ENCODE data around the gene TTLL3.

TTLL3 gene

GRCh38 chr3:9825451-9826040, 15.5 kb downstream of the TTLL3 start:
- no peak for TF ChIP-seq CTCF (IDR thresholded peaks at IDR 0.05; ENCODE audit: low read depth, low read length)
- DNase-seq (ENCODE audit: low read depth in 2 of 2) = no peak
- H3K4me3 ChIP-seq (replicated peaks in 1 of 2; ENCODE audit: low read depth in 2 of 2, low read length in 2 of 2) = no peak overlapping the region

- peak; percentile 32 for TF ChIP-seq CTCF (IDR thresholded peaks at IDR 0.05; ENCODE audit: low read depth, low read length)
- no peak overlapping the region for H3K4me3 ChIP-seq (replicated peaks in 1 of 2; ENCODE audit: low read depth in 2 of 2, low read length in 2 of 2)
- DNase-seq (ENCODE audit: low read depth in 2 of 2) = peak; percentile 35 to 58
Observed at GRCh38 chr3:9826815-9827573, 16.9 kb downstream of the TTLL3 start.

GRCh38 chr3:9828801-9829755, 19.0 kb downstream of the TTLL3 start:
- TF ChIP-seq CTCF (IDR thresholded peaks at IDR 0.05; ENCODE audit: low read depth, low read length) = no peak
- DNase-seq (ENCODE audit: low read depth in 2 of 2) = no peak
- no peak overlapping the region for H3K4me3 ChIP-seq (replicated peaks in 1 of 2; ENCODE audit: low read depth in 2 of 2, low read length in 2 of 2)

GRCh38 chr3:9831253-9831652, 21.2 kb downstream of the TTLL3 start:
- H3K4me3 ChIP-seq (replicated peaks in 1 of 2; ENCODE audit: low read depth in 2 of 2, low read length in 2 of 2) = no peak overlapping the region
- DNase-seq (ENCODE audit: low read depth in 2 of 2) = no peak

GRCh38 chr3:9833078-9833477, 23.0 kb downstream of the TTLL3 start:
- no peak for DNase-seq (ENCODE audit: low read depth in 2 of 2)
- H3K4me3 ChIP-seq (replicated peaks in 1 of 2; ENCODE audit: low read depth in 2 of 2, low read length in 2 of 2) = no peak overlapping the region
- TF ChIP-seq CTCF (IDR thresholded peaks at IDR 0.05; ENCODE audit: low read depth, low read length) = no peak

More at GRCh38 chr3:9831253-9831652, 21.2 kb downstream of the TTLL3 start:
- no peak for TF ChIP-seq CTCF (IDR thresholded peaks at IDR 0.05; ENCODE audit: low read depth, low read length)

GRCh38 chr3:9834520-9835380, 24.7 kb downstream of the TTLL3 start:
- H3K4me3 ChIP-seq (replicated peaks in 1 of 2; ENCODE audit: low read depth in 2 of 2, low read length in 2 of 2) = no peak overlapping the region
- TF ChIP-seq CTCF (IDR thresholded peaks at IDR 0.05; ENCODE audit: low read depth, low read length) = no peak
- no peak for DNase-seq (ENCODE audit: low read depth in 2 of 2)

Measured in cardiac fibroblast (primary cell).